Neural cell (in vitro differentiated cells): ENCODE results near the gene ATAD2B.

Experiments
- EP300 ChIP-seq: fragments of 450-650 bp; conservative IDR thresholded peaks from 2 replicates; pipeline ENCODE4 v1.6.1; 2014; ENCODE audit warnings: antibody characterized with exemption, mild to moderate bottlenecking, moderate library complexity; ENCODE audit not compliant: poor library complexity, severe bottlenecking
- EZH2 ChIP-seq: fragments of 200-600, 300-800 bp; shearing (Covaris generic), sonication (generic); IDR thresholded peaks from 2 replicates; pipeline ENCODE4 v1.6.1; 2014; ENCODE audit warnings: antibody characterized with exemption, low read length, borderline replicate concordance, mild to moderate bottlenecking; ENCODE audit not compliant: insufficient read depth, poor library complexity, severe bottlenecking
- MXI1 ChIP-seq: fragments of 450-650 bp; conservative IDR thresholded peaks from 2 replicates; pipeline ENCODE4 v1.6.1; 2014; ENCODE audit warnings: antibody characterized with exemption, mild to moderate bottlenecking; ENCODE audit not compliant: poor library complexity, severe bottlenecking
- POLR2AphosphoS5 ChIP-seq: IDR thresholded peaks from 2 replicates; pipeline ENCODE4 v1.6.1; 2012
- RAD21 ChIP-seq: fragments of 450-650 bp; conservative IDR thresholded peaks from 2 replicates; pipeline ENCODE4 v1.6.1; 2014; ENCODE audit warnings: antibody characterized with exemption, mild to moderate bottlenecking, moderate library complexity
- SMC3 ChIP-seq: fragments of 450-650 bp; conservative IDR thresholded peaks from 2 replicates; pipeline ENCODE4 v1.6.1; 2014; ENCODE audit warnings: antibody characterized with exemption, mild to moderate bottlenecking, moderate library complexity; ENCODE audit not compliant: poor library complexity
- TAF1 ChIP-seq: IDR thresholded peaks from 2 replicates; pipeline ENCODE4 v1.6.1; 2012; ENCODE audit warnings: low read depth
- TF ChIP-seq, protein P1 (sequence below): IDR thresholded peaks from 2 replicates; pipeline ENCODE4 v1.6.1; 2012; ENCODE audit warnings: borderline replicate concordance
- TF ChIP-seq, protein P2 (sequence below): fragments of 450-650 bp; IDR thresholded peaks from 2 replicates; pipeline ENCODE4 v1.5.1; 2014; ENCODE audit warnings: antibody characterized with exemption, mild to moderate bottlenecking, moderate library complexity; ENCODE audit not compliant: poor library complexity, severe bottlenecking

DNA sequence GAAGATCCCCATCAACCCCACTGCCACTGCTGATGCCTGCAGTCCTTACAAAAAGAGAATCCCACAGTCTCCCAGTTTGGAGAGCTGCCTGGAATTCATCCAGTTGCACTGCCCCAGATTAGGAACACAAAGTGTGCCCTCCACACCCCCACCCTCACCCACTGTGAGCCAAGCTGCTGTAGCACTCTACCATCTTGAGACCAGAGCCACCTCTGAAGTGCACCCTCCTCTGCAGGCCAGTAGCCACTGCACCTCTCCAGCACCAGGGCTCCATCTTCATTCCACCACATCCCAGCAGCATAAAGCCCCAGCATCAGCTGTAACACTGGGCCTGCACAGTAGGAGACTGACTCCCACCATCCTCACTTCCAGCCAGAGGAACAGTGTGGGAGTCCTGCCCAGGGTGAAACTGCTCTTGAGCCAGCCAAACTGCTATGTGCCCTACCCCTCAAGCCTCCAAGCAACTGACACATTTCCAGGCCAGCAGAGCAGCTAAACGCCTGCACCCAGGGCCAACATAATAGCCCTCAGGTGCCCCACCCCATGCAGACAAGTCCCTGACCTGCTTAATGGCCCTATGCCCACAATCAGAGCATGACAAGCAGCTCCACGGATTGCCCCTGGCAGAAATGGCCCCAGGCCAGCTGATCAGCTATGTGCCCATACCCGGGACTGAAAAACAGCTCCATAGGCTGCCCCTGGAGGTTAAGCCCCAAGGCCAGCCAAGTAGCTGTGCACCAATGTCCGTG lies 206.0 kb downstream of the ATAD2B start:
- TF ChIP-seq, protein P1, sequence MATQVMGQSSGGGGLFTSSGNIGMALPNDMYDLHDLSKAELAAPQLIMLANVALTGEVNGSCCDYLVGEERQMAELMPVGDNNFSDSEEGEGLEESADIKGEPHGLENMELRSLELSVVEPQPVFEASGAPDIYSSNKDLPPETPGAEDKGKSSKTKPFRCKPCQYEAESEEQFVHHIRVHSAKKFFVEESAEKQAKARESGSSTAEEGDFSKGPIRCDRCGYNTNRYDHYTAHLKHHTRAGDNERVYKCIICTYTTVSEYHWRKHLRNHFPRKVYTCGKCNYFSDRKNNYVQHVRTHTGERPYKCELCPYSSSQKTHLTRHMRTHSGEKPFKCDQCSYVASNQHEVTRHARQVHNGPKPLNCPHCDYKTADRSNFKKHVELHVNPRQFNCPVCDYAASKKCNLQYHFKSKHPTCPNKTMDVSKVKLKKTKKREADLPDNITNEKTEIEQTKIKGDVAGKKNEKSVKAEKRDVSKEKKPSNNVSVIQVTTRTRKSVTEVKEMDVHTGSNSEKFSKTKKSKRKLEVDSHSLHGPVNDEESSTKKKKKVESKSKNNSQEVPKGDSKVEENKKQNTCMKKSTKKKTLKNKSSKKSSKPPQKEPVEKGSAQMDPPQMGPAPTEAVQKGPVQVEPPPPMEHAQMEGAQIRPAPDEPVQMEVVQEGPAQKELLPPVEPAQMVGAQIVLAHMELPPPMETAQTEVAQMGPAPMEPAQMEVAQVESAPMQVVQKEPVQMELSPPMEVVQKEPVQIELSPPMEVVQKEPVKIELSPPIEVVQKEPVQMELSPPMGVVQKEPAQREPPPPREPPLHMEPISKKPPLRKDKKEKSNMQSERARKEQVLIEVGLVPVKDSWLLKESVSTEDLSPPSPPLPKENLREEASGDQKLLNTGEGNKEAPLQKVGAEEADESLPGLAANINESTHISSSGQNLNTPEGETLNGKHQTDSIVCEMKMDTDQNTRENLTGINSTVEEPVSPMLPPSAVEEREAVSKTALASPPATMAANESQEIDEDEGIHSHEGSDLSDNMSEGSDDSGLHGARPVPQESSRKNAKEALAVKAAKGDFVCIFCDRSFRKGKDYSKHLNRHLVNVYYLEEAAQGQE: no peak
- TF ChIP-seq EP300: no peak
- TF ChIP-seq RAD21: no peak
- TF ChIP-seq, protein P2, sequence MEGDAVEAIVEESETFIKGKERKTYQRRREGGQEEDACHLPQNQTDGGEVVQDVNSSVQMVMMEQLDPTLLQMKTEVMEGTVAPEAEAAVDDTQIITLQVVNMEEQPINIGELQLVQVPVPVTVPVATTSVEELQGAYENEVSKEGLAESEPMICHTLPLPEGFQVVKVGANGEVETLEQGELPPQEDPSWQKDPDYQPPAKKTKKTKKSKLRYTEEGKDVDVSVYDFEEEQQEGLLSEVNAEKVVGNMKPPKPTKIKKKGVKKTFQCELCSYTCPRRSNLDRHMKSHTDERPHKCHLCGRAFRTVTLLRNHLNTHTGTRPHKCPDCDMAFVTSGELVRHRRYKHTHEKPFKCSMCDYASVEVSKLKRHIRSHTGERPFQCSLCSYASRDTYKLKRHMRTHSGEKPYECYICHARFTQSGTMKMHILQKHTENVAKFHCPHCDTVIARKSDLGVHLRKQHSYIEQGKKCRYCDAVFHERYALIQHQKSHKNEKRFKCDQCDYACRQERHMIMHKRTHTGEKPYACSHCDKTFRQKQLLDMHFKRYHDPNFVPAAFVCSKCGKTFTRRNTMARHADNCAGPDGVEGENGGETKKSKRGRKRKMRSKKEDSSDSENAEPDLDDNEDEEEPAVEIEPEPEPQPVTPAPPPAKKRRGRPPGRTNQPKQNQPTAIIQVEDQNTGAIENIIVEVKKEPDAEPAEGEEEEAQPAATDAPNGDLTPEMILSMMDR: no peak
- no peak for TF ChIP-seq EZH2
- no peak for TF ChIP-seq SMC3
- no peak for TF ChIP-seq POLR2AphosphoS5
- TF ChIP-seq MXI1: no peak
- no peak for TF ChIP-seq TAF1
